Measurements from ENCODE around the gene FRS3.

DNA sequence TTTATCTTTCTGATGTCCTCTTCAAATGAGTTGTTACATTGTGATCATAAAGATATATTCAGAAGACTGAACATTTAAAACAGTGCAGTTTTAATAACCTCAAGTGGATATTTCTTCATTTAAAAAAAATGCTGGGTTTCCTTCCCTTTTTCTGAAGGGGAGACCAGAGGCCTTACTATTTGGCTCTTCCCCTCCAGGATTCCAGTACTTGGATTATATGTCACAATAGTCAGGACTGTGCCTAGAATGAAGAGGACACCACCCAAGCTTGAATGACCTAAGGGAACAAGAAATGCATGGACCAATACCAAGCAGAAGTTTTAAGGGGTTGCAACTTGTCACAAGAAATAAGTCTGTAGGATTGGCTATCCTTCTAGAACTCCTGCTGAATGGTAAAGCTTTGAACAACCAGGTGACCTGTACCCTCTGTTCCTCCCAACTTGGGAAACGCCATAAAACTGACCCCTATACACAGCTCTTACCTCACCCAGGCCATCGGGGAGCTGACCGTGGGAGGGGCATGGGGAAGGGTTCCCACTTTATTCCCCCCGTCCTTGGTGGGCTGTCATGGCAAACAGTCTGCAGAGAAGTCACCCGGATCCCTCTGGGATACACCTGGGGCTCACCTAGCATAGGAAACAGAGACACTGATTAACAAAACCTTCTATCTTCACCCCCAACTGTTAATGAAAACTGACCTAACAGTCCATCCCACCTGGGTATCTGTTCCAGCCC lies 2.0 kb downstream of the FRS3 start:
- TF ChIP-seq, protein P1, sequence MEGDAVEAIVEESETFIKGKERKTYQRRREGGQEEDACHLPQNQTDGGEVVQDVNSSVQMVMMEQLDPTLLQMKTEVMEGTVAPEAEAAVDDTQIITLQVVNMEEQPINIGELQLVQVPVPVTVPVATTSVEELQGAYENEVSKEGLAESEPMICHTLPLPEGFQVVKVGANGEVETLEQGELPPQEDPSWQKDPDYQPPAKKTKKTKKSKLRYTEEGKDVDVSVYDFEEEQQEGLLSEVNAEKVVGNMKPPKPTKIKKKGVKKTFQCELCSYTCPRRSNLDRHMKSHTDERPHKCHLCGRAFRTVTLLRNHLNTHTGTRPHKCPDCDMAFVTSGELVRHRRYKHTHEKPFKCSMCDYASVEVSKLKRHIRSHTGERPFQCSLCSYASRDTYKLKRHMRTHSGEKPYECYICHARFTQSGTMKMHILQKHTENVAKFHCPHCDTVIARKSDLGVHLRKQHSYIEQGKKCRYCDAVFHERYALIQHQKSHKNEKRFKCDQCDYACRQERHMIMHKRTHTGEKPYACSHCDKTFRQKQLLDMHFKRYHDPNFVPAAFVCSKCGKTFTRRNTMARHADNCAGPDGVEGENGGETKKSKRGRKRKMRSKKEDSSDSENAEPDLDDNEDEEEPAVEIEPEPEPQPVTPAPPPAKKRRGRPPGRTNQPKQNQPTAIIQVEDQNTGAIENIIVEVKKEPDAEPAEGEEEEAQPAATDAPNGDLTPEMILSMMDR (IDR thresholded peaks at IDR 0.05) = no peak
- TF ChIP-seq EP300 (IDR thresholded peaks at IDR 0.05) = no peak
- no peak for TF ChIP-seq POLR2A (IDR thresholded peaks at IDR 0.05)
